SH-SY5Y (cell line): ENCODE data around the gene DYNLT2B.

Experiments used
- GATA2 ChIP-seq: IDR thresholded peaks from 2 replicates; pipeline ENCODE4 v1.6.1; 2011; ENCODE audit warnings: mild to moderate bottlenecking, low read depth, low read length
- GATA3 ChIP-seq: IDR thresholded peaks from 2 replicates; pipeline ENCODE4 v1.6.1; 2011; ENCODE audit warnings: low read depth, mild to moderate bottlenecking, low read length, moderate library complexity

DNA sequence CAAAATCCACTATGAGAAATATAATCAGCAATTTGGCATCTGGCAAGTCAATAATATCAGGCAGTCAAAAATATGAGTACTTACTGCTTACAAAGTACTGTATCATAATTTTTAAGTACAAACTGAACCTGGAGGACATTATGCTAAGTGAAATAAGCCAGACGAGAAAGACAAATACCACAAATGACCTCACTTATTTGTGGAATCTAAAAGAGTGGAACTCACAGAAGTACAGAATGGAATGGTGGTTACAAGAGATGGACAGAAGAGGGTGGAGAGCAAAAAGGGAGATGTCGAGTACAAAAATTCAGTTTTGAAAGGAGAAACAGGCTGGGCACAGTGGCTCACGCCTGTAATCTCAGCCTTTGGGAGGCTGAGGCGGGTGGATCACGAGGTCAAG, 42.9 kb downstream of the DYNLT2B start:
- TF ChIP-seq GATA2 (no peak), GATA3 (no peak)
